Heart left ventricle (tissue), 16 donors: ENCODE data around the gene CPPED1. TPM values are rescaled to one million over a fixed set of nuclear protein-coding genes. Genes with fewer than 3 reads are reported as not detected.

Experiments
- ATAC-seq, 4 donors: fragments of 200-7000 bp; cut with Tn5 transposase; one replicate each; pipeline ENCODE4 v1.9.1; 2020 to 2022; ENCODE audit warnings: moderate library complexity in 4 of 4, mild to moderate bottlenecking in 3 of 4, moderate number of reproducible peaks in 1 of 4
- DNase-seq, 5 donors: peaks; one replicate each; pipeline ENCODE4 v3.0.0-alpha.2; 2020
- H3K27ac ChIP-seq, 12 donors: fragments of 200-600 bp; sonication (generic) in 4 of 12; one replicate each; pipeline versions ENCODE4 v1.5.0 to v1.8.0; 2016 to 2022; ENCODE audit warnings: mild to moderate bottlenecking in 2 of 12
- H3K27me3 ChIP-seq, 9 donors: fragments of 200-600 bp; sonication (generic) in 2 of 9; one replicate each; pipeline versions ENCODE4 v1.5.1 to v1.8.0; 2016 to 2022; ENCODE audit warnings: mild to moderate bottlenecking in 3 of 9
- H3K36me3 ChIP-seq, 9 donors: fragments of 200-600 bp; sonication (generic) in 2 of 9; one replicate each; pipeline versions ENCODE4 v1.5.0 to v1.8.0; 2018 to 2022; ENCODE audit warnings: mild to moderate bottlenecking in 2 of 9
- H3K4me1 ChIP-seq, 12 donors: fragments of 200-600 bp; sonication (generic) in 4 of 12; one replicate each; pipeline versions ENCODE4 v1.5.0 to v1.8.0; 2016 to 2022; ENCODE audit warnings: mild to moderate bottlenecking in 3 of 12
- H3K4me3 ChIP-seq, 12 donors: fragments of 200-600 bp; sonication (generic) in 4 of 12; one replicate each; pipeline versions ENCODE4 v1.5.0 to v1.8.0; 2017 to 2022; ENCODE audit warnings: mild to moderate bottlenecking in 9 of 12, moderate library complexity in 4 of 12
- H3K9me3 ChIP-seq, 12 donors: fragments of 200-600 bp; sonication (generic) in 4 of 12; one replicate each; pipeline versions ENCODE4 v1.5.0 to v1.8.0; 2016 to 2022; ENCODE audit warnings: mild to moderate bottlenecking in 1 of 12
- POLR2A ChIP-seq, 2 donors: fragments of 450-650 bp; IDR thresholded peaks; one replicate each; pipeline ENCODE4 v1.6.1; 2017; ENCODE audit warnings: antibody characterized with exemption in 2 of 2, mild to moderate bottlenecking in 2 of 2, moderate library complexity in 2 of 2
- WGBS, 4 donors: extraction: QIAGEN DNeasy Blood & Tissue Kit in 2 of 4; methylation state at CpG; one replicate each; pipeline versions ENCODE4 v1.1.5 to v1.1.7; 2013 to 2018; 5-methylcytosine and 5-hydroxymethylcytosine counted together
- intact Hi-C, 10 donors: fragments of 100-400 bp; cut with DNase I; formaldehyde crosslinking; loops; one replicate each; pipeline versions ENCODE4 v1.11.1 to v1.14.2; 2022
- polyA plus RNA-seq, 2 donors: library from polyadenylated mRNA; stranded (reverse); fragments of 200-250 nt; gene quantifications; one replicate each; pipeline ENCODE4 v1.2.3, GENCODE V29; 2013
- total RNA-seq, 9 donors: library from RNA; depleted of rRNA in 2 of 9; stranded (reverse); fragments of >200 nt in 2 of 9; fragmentation: NEBNext Ultra II Directional in 3 of 9; extraction: Animal tissue kit (Norgen Biotek cat#: 25700) in 3 of 9; gene quantifications; one replicate each; pipeline versions ENCODE4 v1.1.0 to v1.2.4, GENCODE V29; 2016 to 2023
- TF ChIP-seq, protein P1 (sequence below), 12 donors: fragments of 200-600 bp; sonication (generic) in 4 of 12; IDR thresholded peaks; one replicate each; pipeline versions ENCODE4 v1.5.0 to v1.8.0; 2018 to 2022; ENCODE audit warnings: antibody characterized with exemption in 12 of 12, mild to moderate bottlenecking in 5 of 12
- donor health status: ischemic (EF 13 %, LVEDD 7.1; RV severe dilation, severe dysfunction).
- donor health status: healthy with polysubstance abuse.
- donor health status: DM: no; HTN: yes; CAD: no.
- donor health status: DM: no; HTN: no; CAD: no.
- donor health status: ischemic (EF 25% LVEDD 6.9; RV normal size, moderate dysfunction).
- donor health status: ischemic (EF 25% LVEDD 5.7; RV mildly dilated, moderate dysfunction).
- donor health status: healthy.
- donor health status: DM: yes; HTN: yes; CAD: no.
- donor health status: ischemic (EF 35%, LVEDD 5.7; RV mildly dilated, moderate dysfunction).
- donor health status: nonischemic (EF 11% LVEDD 7.7; RV severe dilation, severe dysfunction).
- donor health status: DM: yes; HTN: yes; CAD: no.
- donor health status: PGD.
- donor health status: ischemic (EF 29% LVEDD 5.4; RV normal size, mild dysfunction).
- donor health status: nonischemic (EF 23%, LVEDD 6.1; RV moderate dilation, normal function).

The CPPED1 gene
- total and polyA plus RNA-seq, 11 donors = 5.6 to 25.1 (median 11.7) TPM

DNA sequence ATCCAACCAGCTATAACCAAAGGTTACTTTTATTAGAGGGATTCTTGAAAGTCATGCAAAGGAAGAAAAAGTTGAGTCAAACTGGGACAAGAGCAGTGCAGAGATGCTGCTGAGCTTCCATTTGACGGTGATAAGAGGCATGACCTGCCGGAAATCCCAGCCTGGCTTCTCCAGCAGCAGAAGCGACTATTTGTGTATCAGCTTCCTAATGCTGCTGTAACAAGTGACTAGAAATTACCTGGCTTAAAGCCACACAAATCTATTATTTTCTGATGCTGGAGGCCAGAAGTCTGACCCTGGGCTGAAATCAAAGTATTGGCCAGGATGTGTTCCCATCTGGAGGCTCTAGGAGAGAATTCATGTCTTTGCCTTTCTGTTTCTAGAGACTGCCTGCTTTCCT lies 41.6 kb upstream of the CPPED1 start:
- DNase-seq = no peak
- no peak overlapping the region for H3K27ac ChIP-seq
- TF ChIP-seq, protein P1, sequence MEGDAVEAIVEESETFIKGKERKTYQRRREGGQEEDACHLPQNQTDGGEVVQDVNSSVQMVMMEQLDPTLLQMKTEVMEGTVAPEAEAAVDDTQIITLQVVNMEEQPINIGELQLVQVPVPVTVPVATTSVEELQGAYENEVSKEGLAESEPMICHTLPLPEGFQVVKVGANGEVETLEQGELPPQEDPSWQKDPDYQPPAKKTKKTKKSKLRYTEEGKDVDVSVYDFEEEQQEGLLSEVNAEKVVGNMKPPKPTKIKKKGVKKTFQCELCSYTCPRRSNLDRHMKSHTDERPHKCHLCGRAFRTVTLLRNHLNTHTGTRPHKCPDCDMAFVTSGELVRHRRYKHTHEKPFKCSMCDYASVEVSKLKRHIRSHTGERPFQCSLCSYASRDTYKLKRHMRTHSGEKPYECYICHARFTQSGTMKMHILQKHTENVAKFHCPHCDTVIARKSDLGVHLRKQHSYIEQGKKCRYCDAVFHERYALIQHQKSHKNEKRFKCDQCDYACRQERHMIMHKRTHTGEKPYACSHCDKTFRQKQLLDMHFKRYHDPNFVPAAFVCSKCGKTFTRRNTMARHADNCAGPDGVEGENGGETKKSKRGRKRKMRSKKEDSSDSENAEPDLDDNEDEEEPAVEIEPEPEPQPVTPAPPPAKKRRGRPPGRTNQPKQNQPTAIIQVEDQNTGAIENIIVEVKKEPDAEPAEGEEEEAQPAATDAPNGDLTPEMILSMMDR (IDR thresholded peaks at IDR 0.05) = no peak
- TF ChIP-seq POLR2A (IDR thresholded peaks at IDR 0.05) = no peak
- intact Hi-C loops = no loop called here
- H3K36me3 ChIP-seq = no peaks in the 10 kb centered on the region
- H3K4me1 ChIP-seq = no peaks in the 10 kb centered on the region
- peaks cover 0 to 5% (median 0%) of the 10 kb centered on the region in 9 donors for H3K27me3 ChIP-seq
- H3K9me3 ChIP-seq = no peaks in the 10 kb centered on the region
- H3K4me3 ChIP-seq = no peak overlapping the region
- no peak for ATAC-seq
- 73 to 89% (median 85%) methylated on average over 3 of the region's 3 CpGs for WGBS, 4 donors

DNA sequence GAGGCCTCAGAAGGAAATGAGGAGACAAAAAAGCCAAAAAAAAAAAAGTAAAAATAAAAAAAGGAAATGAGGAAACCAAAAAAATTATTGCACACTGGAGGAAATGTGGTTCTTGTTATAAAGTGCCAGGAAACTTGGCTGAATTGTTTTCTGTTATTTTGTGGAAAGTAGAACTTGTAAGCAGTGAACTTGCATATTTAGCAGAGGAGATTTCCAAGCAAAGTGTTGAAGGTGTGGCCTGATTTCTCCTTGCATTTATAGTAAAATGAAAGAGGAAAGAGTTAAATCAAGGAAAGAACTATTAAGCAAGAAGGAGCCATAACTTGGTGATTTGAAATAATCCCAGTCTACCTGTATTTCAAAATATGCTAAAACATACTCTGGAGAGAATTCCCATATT lies 34.1 kb upstream of the CPPED1 start:
- no peak overlapping the region for H3K27ac ChIP-seq
- no peak for DNase-seq
- H3K9me3 ChIP-seq = peaks cover 0 to 22% (median 4%) of the 10 kb centered on the region in 12 donors
- intact Hi-C loops = no loop called here
- peaks cover 0 to 7% (median 0%) of the 10 kb centered on the region in 12 donors for H3K4me1 ChIP-seq
- H3K4me3 ChIP-seq = no peak overlapping the region
- no peak for ATAC-seq
- peaks cover 0 to 5% (median 0%) of the 10 kb centered on the region in 9 donors for H3K27me3 ChIP-seq
- H3K36me3 ChIP-seq = no peaks in the 10 kb centered on the region
- TF ChIP-seq, protein P1 (IDR thresholded peaks at IDR 0.05) = no peak
- TF ChIP-seq POLR2A (IDR thresholded peaks at IDR 0.05) = no peak

DNA sequence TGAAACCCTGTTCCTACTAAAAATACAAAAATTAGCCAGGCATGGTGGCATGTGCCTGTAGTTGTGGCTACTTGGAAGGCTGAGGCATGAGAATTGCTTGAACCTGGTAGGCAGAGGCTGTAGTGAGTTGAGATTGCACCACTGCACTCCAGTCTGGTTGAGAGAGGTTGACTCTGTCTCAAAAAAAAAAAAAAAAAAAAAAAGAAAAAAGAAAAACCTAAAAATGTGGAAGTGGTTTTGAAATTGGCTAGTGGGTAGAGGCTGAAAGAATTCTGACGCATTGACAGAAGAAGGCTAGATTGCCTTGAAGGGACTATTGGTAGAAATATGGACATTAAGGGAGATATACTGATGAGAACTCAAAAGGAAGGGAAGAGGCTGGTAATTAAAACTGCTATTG lies 33.6 kb upstream of the CPPED1 start:
- peaks cover 0 to 22% (median 4%) of the 10 kb centered on the region in 12 donors for H3K9me3 ChIP-seq
- TF ChIP-seq, protein P1 (IDR thresholded peaks at IDR 0.05) = no peak
- no peak for TF ChIP-seq POLR2A (IDR thresholded peaks at IDR 0.05)
- WGBS, 4 donors = 82 to 88% (median 87%) methylated on average over 1 of the region's 1 CpG
- no peak overlapping the region for H3K27ac ChIP-seq
- DNase-seq (no peak), ATAC-seq (no peak)
- H3K36me3 ChIP-seq = no peaks in the 10 kb centered on the region
- peaks cover 0 to 7% (median 0%) of the 10 kb centered on the region in 12 donors for H3K4me1 ChIP-seq
- intact Hi-C loops = no loop called here
- peaks cover 0 to 5% (median 0%) of the 10 kb centered on the region in 9 donors for H3K27me3 ChIP-seq
- H3K4me3 ChIP-seq = no peak overlapping the region

DNA sequence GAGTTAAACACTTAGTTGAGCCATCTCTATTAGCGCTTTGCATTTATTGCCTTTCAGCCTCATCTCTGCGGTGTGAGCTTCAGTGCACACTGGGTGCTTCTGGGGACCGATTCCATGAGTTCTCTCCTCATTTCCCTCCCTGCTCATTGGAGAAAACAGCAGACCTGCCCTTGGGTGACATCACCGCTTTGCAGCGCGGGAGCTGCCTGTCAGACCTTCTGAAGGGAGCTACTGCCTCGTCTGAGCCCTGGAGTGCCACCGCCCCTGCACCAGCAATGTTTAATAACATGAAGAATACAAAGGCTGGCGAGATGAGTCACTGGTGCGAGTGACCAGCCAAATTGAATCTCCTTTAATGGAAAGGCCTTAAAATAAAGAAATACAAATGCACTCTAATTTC lies 30.2 kb upstream of the CPPED1 start:
- Histone ChIP-seq H3K36me3 (no peaks in the 10 kb centered on the region), H3K27me3 (peaks cover 0 to 10% (median 0%) of the 10 kb centered on the region in 9 donors), H3K4me3 (no peak overlapping the region), H3K9me3 (peaks cover 0 to 20% (median 4%) of the 10 kb centered on the region in 12 donors), H3K4me1 (peaks cover 0 to 7% (median 0%) of the 10 kb centered on the region in 12 donors), H3K27ac (no peak overlapping the region)
- TF ChIP-seq, protein P1 (IDR thresholded peaks at IDR 0.05) = no peak
- no peak for TF ChIP-seq POLR2A (IDR thresholded peaks at IDR 0.05)
- DNase-seq = no peak
- ATAC-seq = no peak
- intact Hi-C loops = no loop called here
- WGBS, 4 donors = 48 to 60% (median 50%) methylated on average over 10 of the region's 10 CpGs
